Astrocyte (in vitro differentiated cells and primary cell): ENCODE data around the gene UNC45B.

ENCODE experiments used
- EZH2 ChIP-seq: IDR thresholded peaks from 2 replicates; pipeline ENCODE4 v1.6.1; 2012; ENCODE audit warnings: mild to moderate bottlenecking, low read length, inconsistent platforms; ENCODE audit not compliant: insufficient read depth
- TF ChIP-seq, protein P1 (sequence below): IDR thresholded peaks from 2 replicates; pipeline ENCODE4 v1.5.1; 2011; ENCODE audit warnings: low read depth, mild to moderate bottlenecking, inconsistent platforms, low read length, moderate library complexity; ENCODE audit not compliant: insufficient read depth

DNA sequence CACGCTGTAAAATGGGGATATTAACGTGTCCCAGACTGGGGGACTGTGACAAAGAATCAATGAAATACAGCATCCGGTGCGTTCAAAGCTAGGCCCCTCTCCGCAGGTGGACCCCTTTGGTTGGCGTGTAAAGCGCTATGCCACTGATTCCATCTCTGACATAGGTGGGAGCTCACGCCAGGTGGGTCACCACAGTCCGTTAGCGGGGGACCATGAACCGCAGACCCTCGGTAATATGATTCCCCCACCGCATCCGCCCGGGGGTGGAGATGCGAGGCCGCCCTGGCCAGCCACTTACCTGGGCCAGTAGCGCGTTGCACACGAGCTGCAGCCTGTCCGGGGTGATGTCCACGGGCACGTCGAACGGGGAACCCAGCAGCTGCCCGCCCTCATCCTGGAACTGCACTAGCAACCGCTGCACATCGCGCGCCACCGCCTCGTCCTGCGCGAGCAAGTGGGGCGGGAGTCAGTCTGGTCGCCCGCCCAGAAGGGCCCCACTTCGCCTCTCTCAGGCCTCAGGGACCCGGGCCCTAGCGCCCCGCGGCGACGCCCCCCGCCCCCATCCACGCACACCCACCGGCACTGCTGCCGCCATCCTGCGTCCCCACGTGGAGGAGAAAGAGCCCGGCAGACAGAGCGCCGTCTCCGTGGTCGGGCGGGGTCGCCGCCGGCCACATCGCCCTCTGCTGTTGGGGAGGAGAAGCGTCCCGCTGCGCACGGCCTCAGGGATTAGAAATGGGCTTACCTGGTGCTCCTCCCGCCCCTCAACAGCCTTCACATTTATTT lies 5.7 kb upstream of the UNC45B start, which contains the start of gene NLE1:
- TF ChIP-seq, protein P1, sequence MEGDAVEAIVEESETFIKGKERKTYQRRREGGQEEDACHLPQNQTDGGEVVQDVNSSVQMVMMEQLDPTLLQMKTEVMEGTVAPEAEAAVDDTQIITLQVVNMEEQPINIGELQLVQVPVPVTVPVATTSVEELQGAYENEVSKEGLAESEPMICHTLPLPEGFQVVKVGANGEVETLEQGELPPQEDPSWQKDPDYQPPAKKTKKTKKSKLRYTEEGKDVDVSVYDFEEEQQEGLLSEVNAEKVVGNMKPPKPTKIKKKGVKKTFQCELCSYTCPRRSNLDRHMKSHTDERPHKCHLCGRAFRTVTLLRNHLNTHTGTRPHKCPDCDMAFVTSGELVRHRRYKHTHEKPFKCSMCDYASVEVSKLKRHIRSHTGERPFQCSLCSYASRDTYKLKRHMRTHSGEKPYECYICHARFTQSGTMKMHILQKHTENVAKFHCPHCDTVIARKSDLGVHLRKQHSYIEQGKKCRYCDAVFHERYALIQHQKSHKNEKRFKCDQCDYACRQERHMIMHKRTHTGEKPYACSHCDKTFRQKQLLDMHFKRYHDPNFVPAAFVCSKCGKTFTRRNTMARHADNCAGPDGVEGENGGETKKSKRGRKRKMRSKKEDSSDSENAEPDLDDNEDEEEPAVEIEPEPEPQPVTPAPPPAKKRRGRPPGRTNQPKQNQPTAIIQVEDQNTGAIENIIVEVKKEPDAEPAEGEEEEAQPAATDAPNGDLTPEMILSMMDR: peak; percentile 75
- no peak for TF ChIP-seq EZH2
